ENCODE results near the gene TTC28.
"Not testable (repeated sequence)": the region's sequence is repeated elsewhere in the genome, so short reads cannot be mapped to it uniquely, and the experiment has no call there.

TTC28 gene

GRCh38 chr22:28547132-28547842, 132.4 kb downstream of the TTC28 start:
- H3K9me3 ChIP-seq (ENCODE audit: low read length) = no peaks in the 10 kb centered on the region
- H3K27me3 ChIP-seq (ENCODE audit: control insufficient read depth in 1 of 2, insufficient read depth in 2 of 2, low read length in 2 of 2) = no peaks in the 10 kb centered on the region
- H3K9ac ChIP-seq (ENCODE audit: low read length) = no peak overlapping the region
- H3K4me3 ChIP-seq (ENCODE audit: low read depth in 1 of 2, low read length in 2 of 2) = no peak overlapping the region
- H3K4me1 ChIP-seq (ENCODE audit: insufficient read depth, low read length) = no peaks in the 10 kb centered on the region
- no peaks in the 10 kb centered on the region for H3K36me3 ChIP-seq (ENCODE audit: insufficient read depth, low read length)
- no peak overlapping the region for H3K27ac ChIP-seq (ENCODE audit: low read depth, low read length)

GRCh38 chr22:28544431-28544868, 135.2 kb downstream of the TTC28 start:
- no peak overlapping the region for H3K4me3 ChIP-seq (ENCODE audit: low read depth in 1 of 2, low read length in 2 of 2)
- H3K9ac ChIP-seq (ENCODE audit: low read length) = no peak overlapping the region
- no peaks in the 10 kb centered on the region for H3K27me3 ChIP-seq (ENCODE audit: control insufficient read depth in 1 of 2, insufficient read depth in 2 of 2, low read length in 2 of 2)
- no peaks in the 10 kb centered on the region for H3K36me3 ChIP-seq (ENCODE audit: insufficient read depth, low read length)
- no peaks in the 10 kb centered on the region for H3K4me1 ChIP-seq (ENCODE audit: insufficient read depth, low read length)
- H3K27ac ChIP-seq (ENCODE audit: low read depth, low read length) = no peak overlapping the region
- no peaks in the 10 kb centered on the region for H3K9me3 ChIP-seq (ENCODE audit: low read length)

- no peak overlapping the region for H3K4me3 ChIP-seq (ENCODE audit: low read depth in 1 of 2, low read length in 2 of 2)
- H3K36me3 ChIP-seq (ENCODE audit: insufficient read depth, low read length) = no peaks in the 10 kb centered on the region
- H3K9me3 ChIP-seq (ENCODE audit: low read length) = no peaks in the 10 kb centered on the region
- H3K4me1 ChIP-seq (ENCODE audit: insufficient read depth, low read length) = no peaks in the 10 kb centered on the region
- no peaks in the 10 kb centered on the region for H3K27me3 ChIP-seq (ENCODE audit: control insufficient read depth in 1 of 2, insufficient read depth in 2 of 2, low read length in 2 of 2)
- H3K27ac ChIP-seq (ENCODE audit: low read depth, low read length) = no peak overlapping the region
- no peak overlapping the region for H3K9ac ChIP-seq (ENCODE audit: low read length)
These were observed 136.5 kb downstream of the TTC28 start for GRCh38 chr22:28542980-28543621.

- Histone ChIP-seq H3K9ac (ENCODE audit: low read length) (no peak overlapping the region), H3K27ac (ENCODE audit: low read depth, low read length) (no peak overlapping the region), H3K36me3 (ENCODE audit: insufficient read depth, low read length) (no peaks in the 10 kb centered on the region), H3K9me3 (ENCODE audit: low read length) (no peaks in the 10 kb centered on the region), H3K27me3 (ENCODE audit: control insufficient read depth in 1 of 2, insufficient read depth in 2 of 2, low read length in 2 of 2) (no peaks in the 10 kb centered on the region), H3K4me1 (ENCODE audit: insufficient read depth, low read length) (no peaks in the 10 kb centered on the region), H3K4me3 (ENCODE audit: low read depth in 1 of 2, low read length in 2 of 2) (no peak overlapping the region)
These were observed 138.5 kb downstream of the TTC28 start for GRCh38 chr22:28541137-28541536.

- no peak overlapping the region for H3K9ac ChIP-seq (ENCODE audit: low read length)
These were observed 140.7 kb downstream of the TTC28 start for GRCh38 chr22:28538922-28539321.

GRCh38 chr22:28530565-28530964, 149.1 kb downstream of the TTC28 start:
- H3K27me3 ChIP-seq (ENCODE audit: control insufficient read depth in 1 of 2, insufficient read depth in 2 of 2, low read length in 2 of 2); H3K4me3 ChIP-seq (ENCODE audit: low read depth in 1 of 2, low read length in 2 of 2); H3K9me3 ChIP-seq (ENCODE audit: low read length); H3K36me3 ChIP-seq (ENCODE audit: insufficient read depth, low read length); H3K4me1 ChIP-seq (ENCODE audit: insufficient read depth, low read length); H3K9ac ChIP-seq (ENCODE audit: low read length); H3K27ac ChIP-seq (ENCODE audit: low read depth, low read length): not testable (repeated sequence)

More at GRCh38 chr22:28538922-28539321, 140.7 kb downstream of the TTC28 start:
- H3K27me3 ChIP-seq (ENCODE audit: control insufficient read depth in 1 of 2, insufficient read depth in 2 of 2, low read length in 2 of 2) = no peaks in the 10 kb centered on the region
- no peak overlapping the region for H3K4me3 ChIP-seq (ENCODE audit: low read depth in 1 of 2, low read length in 2 of 2)
- no peak overlapping the region for H3K27ac ChIP-seq (ENCODE audit: low read depth, low read length)
- H3K4me1 ChIP-seq (ENCODE audit: insufficient read depth, low read length) = no peaks in the 10 kb centered on the region
- no peaks in the 10 kb centered on the region for H3K9me3 ChIP-seq (ENCODE audit: low read length)
- H3K36me3 ChIP-seq (ENCODE audit: insufficient read depth, low read length) = no peaks in the 10 kb centered on the region

GRCh38 chr22:28529144-28529543, 150.5 kb downstream of the TTC28 start:
- H3K36me3 ChIP-seq (ENCODE audit: insufficient read depth, low read length); H3K27ac ChIP-seq (ENCODE audit: low read depth, low read length); H3K9ac ChIP-seq (ENCODE audit: low read length); H3K9me3 ChIP-seq (ENCODE audit: low read length); H3K27me3 ChIP-seq (ENCODE audit: control insufficient read depth in 1 of 2, insufficient read depth in 2 of 2, low read length in 2 of 2); H3K4me3 ChIP-seq (ENCODE audit: low read depth in 1 of 2, low read length in 2 of 2); H3K4me1 ChIP-seq (ENCODE audit: insufficient read depth, low read length): not testable (repeated sequence)

GRCh38 chr22:28521451-28521850, 158.2 kb downstream of the TTC28 start:
- H3K4me3 ChIP-seq (ENCODE audit: low read depth in 1 of 2, low read length in 2 of 2) = no peak overlapping the region
- H3K27me3 ChIP-seq (ENCODE audit: control insufficient read depth in 1 of 2, insufficient read depth in 2 of 2, low read length in 2 of 2) = no peaks in the 10 kb centered on the region
- H3K4me1 ChIP-seq (ENCODE audit: insufficient read depth, low read length) = no peaks in the 10 kb centered on the region
- H3K36me3 ChIP-seq (ENCODE audit: insufficient read depth, low read length) = no peaks in the 10 kb centered on the region
- H3K27ac ChIP-seq (ENCODE audit: low read depth, low read length) = no peak overlapping the region
- H3K9ac ChIP-seq (ENCODE audit: low read length) = no peak overlapping the region
- H3K9me3 ChIP-seq (ENCODE audit: low read length) = no peaks in the 10 kb centered on the region

GRCh38 chr22:28514321-28514821, 165.3 kb downstream of the TTC28 start:
- no peaks in the 10 kb centered on the region for H3K27me3 ChIP-seq (ENCODE audit: control insufficient read depth in 1 of 2, insufficient read depth in 2 of 2, low read length in 2 of 2)
- H3K9ac ChIP-seq (ENCODE audit: low read length) = no peak overlapping the region
- H3K36me3 ChIP-seq (ENCODE audit: insufficient read depth, low read length) = no peaks in the 10 kb centered on the region
- no peak overlapping the region for H3K4me3 ChIP-seq (ENCODE audit: low read depth in 1 of 2, low read length in 2 of 2)
- H3K9me3 ChIP-seq (ENCODE audit: low read length) = no peaks in the 10 kb centered on the region
- peaks cover 5% of the 10 kb centered on the region for H3K4me1 ChIP-seq (ENCODE audit: insufficient read depth, low read length)
- H3K27ac ChIP-seq (ENCODE audit: low read depth, low read length) = no peak overlapping the region

GRCh38 chr22:28512387-28512786, 167.3 kb downstream of the TTC28 start:
- H3K4me1 ChIP-seq (ENCODE audit: insufficient read depth, low read length); H3K27ac ChIP-seq (ENCODE audit: low read depth, low read length); H3K9ac ChIP-seq (ENCODE audit: low read length); H3K27me3 ChIP-seq (ENCODE audit: control insufficient read depth in 1 of 2, insufficient read depth in 2 of 2, low read length in 2 of 2); H3K36me3 ChIP-seq (ENCODE audit: insufficient read depth, low read length); H3K4me3 ChIP-seq (ENCODE audit: low read depth in 1 of 2, low read length in 2 of 2); H3K9me3 ChIP-seq (ENCODE audit: low read length): not testable (repeated sequence)

GRCh38 chr22:28507896-28508295, 171.7 kb downstream of the TTC28 start:
- H3K27ac ChIP-seq (ENCODE audit: low read depth, low read length) = no peak overlapping the region
- H3K4me3 ChIP-seq (ENCODE audit: low read depth in 1 of 2, low read length in 2 of 2) = no peak overlapping the region
- no peak overlapping the region for H3K9ac ChIP-seq (ENCODE audit: low read length)
- H3K9me3 ChIP-seq (ENCODE audit: low read length) = no peaks in the 10 kb centered on the region
- H3K27me3 ChIP-seq (ENCODE audit: control insufficient read depth in 1 of 2, insufficient read depth in 2 of 2, low read length in 2 of 2) = no peaks in the 10 kb centered on the region
- H3K36me3 ChIP-seq (ENCODE audit: insufficient read depth, low read length) = no peaks in the 10 kb centered on the region
- no peaks in the 10 kb centered on the region for H3K4me1 ChIP-seq (ENCODE audit: insufficient read depth, low read length)

GRCh38 chr22:28506150-28506535, 173.5 kb downstream of the TTC28 start:
- no peaks in the 10 kb centered on the region for H3K4me1 ChIP-seq (ENCODE audit: insufficient read depth, low read length)
- H3K27ac ChIP-seq (ENCODE audit: low read depth, low read length) = no peak overlapping the region
- no peaks in the 10 kb centered on the region for H3K9me3 ChIP-seq (ENCODE audit: low read length)
- H3K4me3 ChIP-seq (ENCODE audit: low read depth in 1 of 2, low read length in 2 of 2) = no peak overlapping the region
- no peaks in the 10 kb centered on the region for H3K27me3 ChIP-seq (ENCODE audit: control insufficient read depth in 1 of 2, insufficient read depth in 2 of 2, low read length in 2 of 2)
- no peaks in the 10 kb centered on the region for H3K36me3 ChIP-seq (ENCODE audit: insufficient read depth, low read length)
- H3K9ac ChIP-seq (ENCODE audit: low read length) = no peak overlapping the region

All from muscle layer of colon (tissue), 2 donors.